Measurements from ENCODE around the gene TMEM45A.

The TMEM45A gene

GRCh38 chr3:100590840-100591147 lies 98.4 kb downstream of the TMEM45A start:
- Histone ChIP-seq H3K4me3 (ENCODE audit: low read depth, low read length) (no peak overlapping the region), H3K9ac (ENCODE audit: low read length) (no peak overlapping the region), H3K4me1 (ENCODE audit: control insufficient read depth, insufficient read depth, low read length) (no peaks in the 10 kb centered on the region), H3K9me3 (ENCODE audit: control insufficient read depth, insufficient read depth, low read depth, low read length) (peaks cover 7% of the 10 kb centered on the region; the same call in 1 of the 2 replicates), H3K27ac (ENCODE audit: low read depth, low read length) (no peak overlapping the region), H3K27me3 (ENCODE audit: control insufficient read depth, insufficient read depth, low read length) (no peaks in the 10 kb centered on the region), H3K36me3 (ENCODE audit: control insufficient read depth, insufficient read depth, low read length) (no peaks in the 10 kb centered on the region)

GRCh38 chr3:100591411-100591810 lies 99.0 kb downstream of the TMEM45A start:
- H3K9me3 ChIP-seq (ENCODE audit: control insufficient read depth, insufficient read depth, low read depth, low read length) = peaks cover 3% of the 10 kb centered on the region; the same call in 1 of the 2 replicates
- H3K27me3 ChIP-seq (ENCODE audit: control insufficient read depth, insufficient read depth, low read length) = no peaks in the 10 kb centered on the region
- H3K4me1 ChIP-seq (ENCODE audit: control insufficient read depth, insufficient read depth, low read length) = no peaks in the 10 kb centered on the region
- H3K27ac ChIP-seq (ENCODE audit: low read depth, low read length) = no peak overlapping the region
- H3K36me3 ChIP-seq (ENCODE audit: control insufficient read depth, insufficient read depth, low read length) = no peaks in the 10 kb centered on the region
- H3K9ac ChIP-seq (ENCODE audit: low read length) = no peak overlapping the region
- no peak overlapping the region for H3K4me3 ChIP-seq (ENCODE audit: low read depth, low read length)

GRCh38 chr3:100600181-100601042 lies 108.0 kb downstream of the TMEM45A start:
- no peak overlapping the region for H3K9ac ChIP-seq (ENCODE audit: low read length)

DNA sequence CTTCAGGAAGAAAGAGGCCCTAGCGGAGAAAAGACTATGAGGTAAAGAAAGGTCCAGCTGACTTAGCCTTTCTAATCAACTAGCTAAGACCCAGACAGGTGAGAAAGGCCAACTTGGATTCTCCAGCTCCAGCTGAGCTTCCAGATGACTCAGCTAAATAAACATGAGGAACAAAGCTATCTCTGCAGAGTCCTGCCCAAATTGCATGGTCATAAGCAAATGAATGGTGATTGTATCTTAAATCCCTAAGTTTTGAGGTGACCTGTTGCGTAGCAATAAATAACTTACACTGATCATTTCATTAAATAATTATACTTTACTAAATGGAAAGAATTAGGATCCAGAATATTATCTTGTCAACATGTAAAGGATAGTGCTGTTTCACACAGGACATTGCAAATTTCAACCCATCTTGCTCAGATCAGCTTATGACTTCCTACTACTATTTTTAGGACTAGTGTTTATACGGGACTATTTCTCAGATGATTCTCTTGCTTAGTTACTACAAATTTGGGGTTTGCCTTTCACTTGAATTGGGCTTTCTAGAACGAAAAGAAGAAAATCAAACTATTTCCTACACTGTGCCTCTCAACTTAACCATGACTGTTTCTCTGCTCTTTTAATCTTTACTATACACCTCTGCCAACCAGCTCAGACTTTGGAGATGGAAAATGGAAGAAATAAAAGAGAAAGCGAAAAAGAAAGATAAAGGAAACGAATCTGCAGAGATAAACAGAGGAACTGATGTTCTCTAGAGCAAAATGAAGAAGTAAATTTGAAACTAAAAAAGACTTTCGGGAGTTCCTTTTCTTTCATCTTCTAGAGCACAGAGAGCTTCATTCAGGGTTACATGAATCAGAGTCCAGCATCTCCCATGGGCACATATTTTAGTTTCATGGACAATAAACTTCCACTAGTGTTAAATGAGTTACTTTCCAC lies 110.4 kb downstream of the TMEM45A start:
- H3K36me3 ChIP-seq (ENCODE audit: control insufficient read depth, insufficient read depth, low read length) = no peaks in the 10 kb centered on the region
- H3K27me3 ChIP-seq (ENCODE audit: control insufficient read depth, insufficient read depth, low read length) = no peaks in the 10 kb centered on the region
- peak overlapping the region; percentile 59; the same call in 1 of the 2 replicates for H3K27ac ChIP-seq (ENCODE audit: low read depth, low read length)
- H3K9ac ChIP-seq (ENCODE audit: low read length) = no peak overlapping the region
- H3K4me3 ChIP-seq (ENCODE audit: low read depth, low read length) = no peak overlapping the region
- H3K4me1 ChIP-seq (ENCODE audit: control insufficient read depth, insufficient read depth, low read length) = peaks cover 20% of the 10 kb centered on the region
- H3K9me3 ChIP-seq (ENCODE audit: control insufficient read depth, insufficient read depth, low read depth, low read length) = no peaks in the 10 kb centered on the region

More at GRCh38 chr3:100600181-100601042, 108.0 kb downstream of the TMEM45A start:
- Histone ChIP-seq H3K27ac (ENCODE audit: low read depth, low read length) (no peak overlapping the region), H3K9me3 (ENCODE audit: control insufficient read depth, insufficient read depth, low read depth, low read length) (no peaks in the 10 kb centered on the region), H3K27me3 (ENCODE audit: control insufficient read depth, insufficient read depth, low read length) (no peaks in the 10 kb centered on the region), H3K4me1 (ENCODE audit: control insufficient read depth, insufficient read depth, low read length) (peaks cover 20% of the 10 kb centered on the region), H3K4me3 (ENCODE audit: low read depth, low read length) (no peak overlapping the region), H3K36me3 (ENCODE audit: control insufficient read depth, insufficient read depth, low read length) (no peaks in the 10 kb centered on the region)

DNA sequence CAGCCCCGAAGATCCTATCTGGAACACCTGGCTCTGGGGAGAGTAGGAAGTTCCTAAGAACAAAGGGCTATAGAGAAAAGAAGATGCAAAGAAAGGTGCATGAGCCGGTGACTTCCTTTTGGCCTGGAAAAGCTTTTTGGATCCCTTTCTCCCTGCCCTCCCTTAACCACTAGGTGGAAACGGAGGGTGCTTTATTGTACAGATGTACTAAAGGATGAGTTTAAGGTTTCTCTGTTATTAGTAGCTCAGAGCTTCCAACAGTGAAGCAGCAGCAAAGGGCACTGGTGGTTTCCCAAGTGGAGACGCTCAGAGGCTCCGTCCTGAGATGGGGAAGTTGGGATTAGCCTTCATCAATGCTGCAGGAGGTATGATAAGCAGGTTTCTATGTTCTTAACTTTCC lies 111.0 kb downstream of the TMEM45A start:
- Histone ChIP-seq H3K27ac (ENCODE audit: low read depth, low read length) (no peak overlapping the region), H3K9me3 (ENCODE audit: control insufficient read depth, insufficient read depth, low read depth, low read length) (no peaks in the 10 kb centered on the region), H3K36me3 (ENCODE audit: control insufficient read depth, insufficient read depth, low read length) (no peaks in the 10 kb centered on the region), H3K9ac (ENCODE audit: low read length) (no peak overlapping the region), H3K4me1 (ENCODE audit: control insufficient read depth, insufficient read depth, low read length) (peaks cover 20% of the 10 kb centered on the region), H3K27me3 (ENCODE audit: control insufficient read depth, insufficient read depth, low read length) (no peaks in the 10 kb centered on the region), H3K4me3 (ENCODE audit: low read depth, low read length) (no peak overlapping the region)

GRCh38 chr3:100605358-100605757 lies 112.9 kb downstream of the TMEM45A start:
- H3K36me3 ChIP-seq (ENCODE audit: control insufficient read depth, insufficient read depth, low read length) = no peaks in the 10 kb centered on the region
- no peak overlapping the region for H3K9ac ChIP-seq (ENCODE audit: low read length)
- no peaks in the 10 kb centered on the region for H3K27me3 ChIP-seq (ENCODE audit: control insufficient read depth, insufficient read depth, low read length)
- H3K27ac ChIP-seq (ENCODE audit: low read depth, low read length) = no peak overlapping the region
- H3K4me3 ChIP-seq (ENCODE audit: low read depth, low read length) = no peak overlapping the region
- peaks cover 20% of the 10 kb centered on the region for H3K4me1 ChIP-seq (ENCODE audit: control insufficient read depth, insufficient read depth, low read length)
- no peaks in the 10 kb centered on the region for H3K9me3 ChIP-seq (ENCODE audit: control insufficient read depth, insufficient read depth, low read depth, low read length)

GRCh38 chr3:100606894-100607512 lies 114.6 kb downstream of the TMEM45A start:
- H3K36me3 ChIP-seq (ENCODE audit: control insufficient read depth, insufficient read depth, low read length) = no peaks in the 10 kb centered on the region
- H3K27ac ChIP-seq (ENCODE audit: low read depth, low read length) = no peak overlapping the region
- no peaks in the 10 kb centered on the region for H3K9me3 ChIP-seq (ENCODE audit: control insufficient read depth, insufficient read depth, low read depth, low read length)

DNA sequence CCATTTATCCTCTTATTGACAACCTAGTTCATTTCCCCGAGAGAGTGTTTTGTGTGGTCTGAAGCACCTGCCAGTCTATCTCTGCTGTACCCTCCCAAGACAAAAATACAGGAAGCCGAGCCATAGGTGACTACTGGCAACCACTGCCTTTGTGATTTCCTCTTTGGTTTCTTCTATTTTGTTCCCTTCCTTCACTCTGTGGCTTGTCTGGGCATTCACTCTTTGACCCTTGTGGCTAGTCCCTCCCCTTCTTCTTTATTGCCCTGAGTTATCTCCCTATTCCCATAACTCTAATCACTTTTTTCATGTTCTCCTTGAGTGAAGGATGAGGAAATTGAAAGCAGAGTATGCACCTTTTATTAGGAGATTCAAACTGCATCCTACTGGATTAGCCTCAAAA lies 116.9 kb downstream of the TMEM45A start, which contains the start of gene ADGRG7:
TSS of gene ADGRG7 (plus strand) at position 297 of the 400 bp plus-strand sequence. CDS start 256 bp downstream, outside the sequence.
- Histone ChIP-seq H3K27ac (ENCODE audit: low read depth, low read length) (no peak within 1 kb of the TSS), H3K9me3 (ENCODE audit: control insufficient read depth, insufficient read depth, low read depth, low read length) (no peaks in the 10 kb centered on the region), H3K4me3 (ENCODE audit: low read depth, low read length) (no peak within 1 kb of the TSS), H3K9ac (ENCODE audit: low read length) (no peak within 1 kb of the TSS), H3K36me3 (ENCODE audit: control insufficient read depth, insufficient read depth, low read length) (no peaks in the 10 kb centered on the region), H3K27me3 (ENCODE audit: control insufficient read depth, insufficient read depth, low read length) (no peaks in the 10 kb centered on the region), H3K4me1 (ENCODE audit: control insufficient read depth, insufficient read depth, low read length) (peaks cover 6% of the 10 kb centered on the region)

More at GRCh38 chr3:100606894-100607512, 114.6 kb downstream of the TMEM45A start:
- Histone ChIP-seq H3K4me3 (ENCODE audit: low read depth, low read length) (no peak overlapping the region), H3K4me1 (ENCODE audit: control insufficient read depth, insufficient read depth, low read length) (peaks cover 23% of the 10 kb centered on the region), H3K27me3 (ENCODE audit: control insufficient read depth, insufficient read depth, low read length) (no peaks in the 10 kb centered on the region), H3K9ac (ENCODE audit: low read length) (no peak overlapping the region)

DNA sequence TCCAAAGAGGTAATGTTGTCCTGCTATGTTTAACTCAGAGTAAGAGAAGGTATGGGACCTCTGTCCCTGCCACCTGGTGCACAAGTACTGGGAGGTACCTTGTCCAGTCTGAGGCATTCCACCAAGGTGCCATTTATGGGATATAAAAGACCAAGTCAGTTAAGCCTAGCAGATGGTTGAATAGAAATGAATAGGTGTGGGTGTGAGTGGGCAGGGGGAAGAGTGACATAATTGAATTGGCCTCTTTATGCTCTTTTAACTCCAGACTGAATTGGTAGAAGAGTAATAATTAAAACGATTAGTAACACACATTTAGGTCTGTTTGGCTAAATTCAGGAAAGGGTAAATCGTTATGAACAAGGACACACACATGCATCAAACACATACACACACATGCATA lies 117.5 kb downstream of the TMEM45A start:
- no peak overlapping the region for H3K27ac ChIP-seq (ENCODE audit: low read depth, low read length)
- H3K9ac ChIP-seq (ENCODE audit: low read length) = no peak overlapping the region
- no peaks in the 10 kb centered on the region for H3K36me3 ChIP-seq (ENCODE audit: control insufficient read depth, insufficient read depth, low read length)
- H3K4me1 ChIP-seq (ENCODE audit: control insufficient read depth, insufficient read depth, low read length) = peaks cover 6% of the 10 kb centered on the region
- H3K9me3 ChIP-seq (ENCODE audit: control insufficient read depth, insufficient read depth, low read depth, low read length) = no peaks in the 10 kb centered on the region
- H3K4me3 ChIP-seq (ENCODE audit: low read depth, low read length) = no peak overlapping the region
- no peaks in the 10 kb centered on the region for H3K27me3 ChIP-seq (ENCODE audit: control insufficient read depth, insufficient read depth, low read length)

GRCh38 chr3:100611221-100611620 lies 118.8 kb downstream of the TMEM45A start:
- no peaks in the 10 kb centered on the region for H3K36me3 ChIP-seq (ENCODE audit: control insufficient read depth, insufficient read depth, low read length)
- no peaks in the 10 kb centered on the region for H3K9me3 ChIP-seq (ENCODE audit: control insufficient read depth, insufficient read depth, low read depth, low read length)
- peaks cover 4% of the 10 kb centered on the region; the same call in 1 of the 2 replicates for H3K4me1 ChIP-seq (ENCODE audit: control insufficient read depth, insufficient read depth, low read length)
- H3K27ac ChIP-seq (ENCODE audit: low read depth, low read length) = no peak overlapping the region
- H3K4me3 ChIP-seq (ENCODE audit: low read depth, low read length) = no peak overlapping the region
- no peak overlapping the region for H3K9ac ChIP-seq (ENCODE audit: low read length)
- H3K27me3 ChIP-seq (ENCODE audit: control insufficient read depth, insufficient read depth, low read length) = no peaks in the 10 kb centered on the region

Measured in HUES6 (cell line).